GM19023 (cell line): ENCODE results near the gene DOCK4.
"Not testable (repeated sequence)": the region's sequence is repeated elsewhere in the genome, so short reads cannot be mapped to it uniquely, and the experiment has no call there.

Source experiments
- ATAC-seq: cut with Tn5 transposase; IDR thresholded peaks from one replicate; pipeline ENCODE4 v1.9.1; 2021; ENCODE audit warnings: mild to moderate bottlenecking, moderate library complexity; ENCODE audit not compliant: unreplicated experiment

DOCK4 gene

GRCh38 chr7:112136271-112137008, 69.8 kb downstream of the DOCK4 start:
- no peak for ATAC-seq

GRCh38 chr7:112135815-112136214, 70.4 kb downstream of the DOCK4 start:
- ATAC-seq = no peak

GRCh38 chr7:112134039-112134438, 72.2 kb downstream of the DOCK4 start:
- ATAC-seq = no peak

DNA sequence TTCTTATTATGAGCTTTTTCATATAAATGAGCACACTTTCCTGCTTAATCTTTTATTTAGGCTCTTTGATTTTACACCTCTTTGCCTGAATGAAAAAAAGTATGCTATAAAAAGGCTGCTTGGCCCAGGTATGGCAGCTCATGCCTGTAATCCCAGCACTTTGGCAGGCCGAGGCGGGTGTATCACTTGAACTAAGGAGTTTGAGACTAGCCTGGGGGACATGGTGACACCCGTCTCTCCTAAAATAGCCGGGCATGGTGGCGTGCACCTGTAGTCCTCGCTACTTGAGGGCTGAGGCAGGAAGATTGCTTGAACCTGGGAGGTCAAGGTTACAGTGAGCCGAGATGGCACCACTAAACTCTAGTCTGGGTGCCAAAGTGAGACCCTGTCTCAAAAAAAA, 72.9 kb downstream of the DOCK4 start:
- ATAC-seq = no peak

DNA sequence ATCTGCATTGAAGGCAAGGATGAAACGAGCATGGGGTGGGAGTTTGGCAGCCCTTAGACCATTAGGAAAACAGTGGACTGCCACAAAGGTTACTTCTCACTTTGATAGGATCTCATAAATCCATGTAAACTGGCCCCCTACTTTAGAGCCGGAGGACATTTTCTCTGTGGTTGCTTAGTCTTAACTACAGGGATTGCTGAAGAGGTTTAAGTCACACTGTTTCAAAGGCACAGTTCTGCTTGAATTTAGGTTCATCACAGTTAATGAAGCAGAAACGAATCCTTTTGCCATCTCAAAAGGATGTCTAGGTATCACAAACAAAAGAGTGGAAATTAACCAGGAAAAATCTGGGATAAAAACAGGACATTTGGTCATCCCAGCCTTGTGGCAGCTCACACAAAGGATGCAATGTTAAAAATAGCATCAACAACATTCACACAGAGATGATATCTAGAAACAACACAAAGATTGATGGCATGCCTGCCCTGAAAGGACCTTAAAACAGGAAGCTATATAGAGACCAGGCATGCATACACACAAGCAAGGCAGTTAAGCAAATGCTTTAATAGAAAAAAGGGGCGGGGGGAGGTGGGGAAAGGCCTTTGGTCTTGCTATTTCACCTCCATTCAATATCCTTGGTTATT, 74.0 kb downstream of the DOCK4 start:
- no peak for ATAC-seq

DNA sequence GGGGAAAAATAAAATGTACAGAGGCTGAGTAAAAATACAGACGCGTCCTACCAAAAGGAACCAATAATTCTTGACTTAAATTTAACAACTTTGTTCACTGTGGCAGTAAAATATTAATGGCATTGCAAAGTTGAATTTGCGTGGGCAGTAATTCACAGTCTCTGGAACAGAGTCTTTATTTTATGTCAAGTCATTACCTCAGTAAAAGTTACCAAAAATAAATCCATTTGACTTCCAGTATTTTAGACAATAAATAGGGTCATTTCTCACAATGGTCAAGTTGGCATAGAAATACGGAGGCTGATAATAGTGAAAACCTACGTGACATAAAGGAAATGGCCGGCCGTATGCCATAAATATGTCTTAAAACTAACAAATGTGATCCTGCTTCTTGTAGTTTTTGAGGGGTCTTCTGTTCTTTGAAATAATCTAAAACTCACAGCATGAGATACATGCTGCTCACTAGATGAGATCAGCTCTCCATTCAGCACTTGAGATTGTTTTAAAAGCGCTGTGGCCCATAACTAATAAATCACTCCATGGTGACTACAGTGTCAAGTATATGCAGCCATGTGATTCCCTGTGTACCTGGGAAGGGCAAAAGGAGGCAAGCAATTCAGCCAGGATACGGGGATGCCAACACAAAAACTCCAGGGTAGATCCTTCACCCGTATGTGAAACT, 75.3 kb downstream of the DOCK4 start:
- ATAC-seq = no peak

- no peak for ATAC-seq
These were observed 76.4 kb downstream of the DOCK4 start for GRCh38 chr7:112129655-112130323.

- ATAC-seq = not testable (repeated sequence)
These were observed 77.5 kb downstream of the DOCK4 start for GRCh38 chr7:112128461-112129425.

- not testable (repeated sequence) for ATAC-seq
These were observed 78.2 kb downstream of the DOCK4 start for GRCh38 chr7:112128041-112128440.

- ATAC-seq = no peak
These were observed 80.9 kb downstream of the DOCK4 start for GRCh38 chr7:112125250-112125649.

GRCh38 chr7:112124061-112124766, 82.0 kb downstream of the DOCK4 start:
- ATAC-seq = no peak

DNA sequence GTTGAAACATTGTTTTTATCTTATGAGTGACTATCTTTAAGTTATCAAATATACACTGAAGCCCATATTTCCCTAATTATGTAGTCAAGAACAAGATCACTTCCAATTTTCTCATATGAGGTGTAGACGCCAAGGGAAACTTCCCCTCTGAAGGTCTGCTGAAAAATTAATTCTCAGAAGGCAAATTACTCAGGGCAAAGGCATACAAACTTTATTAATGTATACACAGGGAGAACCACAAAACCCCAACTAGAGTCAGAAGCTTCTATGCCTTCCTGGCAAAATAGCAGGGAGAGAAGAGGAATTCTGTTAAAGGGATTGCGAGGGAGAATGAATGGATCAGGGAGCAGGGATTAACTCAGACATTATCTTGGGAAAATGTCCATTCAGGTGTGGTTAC, 83.4 kb downstream of the DOCK4 start:
- no peak for ATAC-seq

- ATAC-seq = no peak
These were observed 84.1 kb downstream of the DOCK4 start for GRCh38 chr7:112122144-112122543.

GRCh38 chr7:112121318-112121717, 84.9 kb downstream of the DOCK4 start:
- ATAC-seq = no peak

DNA sequence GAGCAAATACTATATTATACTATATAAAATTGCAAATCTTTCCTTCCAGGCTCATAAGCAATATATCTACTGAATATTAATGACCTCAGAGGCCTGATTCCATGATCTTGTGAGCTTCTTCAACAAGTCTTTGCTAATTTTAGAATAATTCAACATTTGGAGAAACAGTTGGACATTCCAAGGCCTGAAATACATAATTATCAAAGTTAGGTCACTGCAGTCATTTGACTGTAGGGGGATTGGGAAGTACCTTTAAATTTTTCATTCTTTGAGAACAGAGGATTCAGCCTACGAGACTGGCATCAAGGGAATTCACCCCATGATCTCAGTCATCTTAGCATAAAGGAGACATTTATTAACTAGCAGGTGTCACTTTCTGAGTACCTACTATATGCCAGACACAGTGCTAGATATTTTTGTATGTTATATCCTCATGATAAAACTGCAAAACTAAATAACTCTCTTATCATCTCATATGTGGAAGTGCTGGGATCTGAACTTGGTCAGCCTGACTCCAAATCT, 85.4 kb downstream of the DOCK4 start:
- ATAC-seq = no peak

GRCh38 chr7:112118581-112119566, 87.3 kb downstream of the DOCK4 start:
- ATAC-seq = no peak

- no peak for ATAC-seq
These were observed 89.3 kb downstream of the DOCK4 start for GRCh38 chr7:112116894-112117293.

- no peak for ATAC-seq
These were observed 89.8 kb downstream of the DOCK4 start for GRCh38 chr7:112116358-112116757.
